GM18868 (cell line): ENCODE measurements around the gene PBLD.
"Not testable (repeated sequence)": the region's sequence is repeated elsewhere in the genome, so short reads cannot be mapped to it uniquely, and the experiment has no call there.

Experiments
- ATAC-seq: cut with Tn5 transposase; IDR thresholded peaks from one replicate; pipeline ENCODE4 v1.9.1; 2021; ENCODE audit warnings: mild to moderate bottlenecking, moderate library complexity; ENCODE audit not compliant: unreplicated experiment

The PBLD gene

DNA sequence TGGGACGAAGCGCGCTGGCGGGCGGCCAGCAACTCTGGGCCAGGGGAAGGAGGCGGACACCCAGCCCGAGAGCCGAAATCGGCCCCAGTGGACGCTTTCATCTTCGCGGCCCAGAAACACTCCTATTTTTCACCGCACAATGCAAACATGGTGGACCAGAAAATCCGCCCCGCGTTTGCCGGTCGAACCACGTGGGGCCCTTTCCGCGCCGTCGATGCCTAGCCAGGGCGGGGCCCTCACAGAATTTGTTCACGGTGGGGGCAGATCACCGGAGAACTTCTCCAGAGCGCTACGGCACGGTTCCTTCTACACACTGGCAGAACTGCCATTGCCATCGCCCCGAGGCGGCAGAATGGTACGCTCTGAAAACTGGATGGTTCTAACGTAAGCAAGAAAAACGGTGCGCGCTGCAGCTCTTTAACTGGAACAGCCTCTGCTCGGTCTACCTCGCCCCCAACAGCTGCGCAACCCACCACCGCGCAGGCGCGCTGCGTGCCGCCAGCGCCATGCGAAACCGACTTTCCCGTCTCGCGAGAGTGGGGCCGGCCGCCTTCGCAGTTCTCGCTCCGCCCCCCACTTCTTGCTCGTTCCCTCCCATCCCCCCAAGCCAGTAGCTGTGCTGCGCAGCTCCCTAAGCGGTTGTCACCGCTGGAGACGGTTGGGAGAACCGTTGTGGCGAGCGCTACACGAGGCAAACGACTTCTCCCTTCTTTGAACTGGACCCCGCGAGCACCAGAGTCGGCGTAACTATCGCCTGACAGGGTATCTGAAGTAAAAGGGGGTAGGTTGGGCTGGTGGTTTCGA is 1.1 kb downstream of the PBLD start, which contains the start of gene HNRNPH3:
Gene HNRNPH3 (plus strand): TSS at position 610 of the 804 bp plus-strand sequence. CDS start 5,158 bp downstream, outside the sequence.
- peak; percentile 81 for ATAC-seq

DNA sequence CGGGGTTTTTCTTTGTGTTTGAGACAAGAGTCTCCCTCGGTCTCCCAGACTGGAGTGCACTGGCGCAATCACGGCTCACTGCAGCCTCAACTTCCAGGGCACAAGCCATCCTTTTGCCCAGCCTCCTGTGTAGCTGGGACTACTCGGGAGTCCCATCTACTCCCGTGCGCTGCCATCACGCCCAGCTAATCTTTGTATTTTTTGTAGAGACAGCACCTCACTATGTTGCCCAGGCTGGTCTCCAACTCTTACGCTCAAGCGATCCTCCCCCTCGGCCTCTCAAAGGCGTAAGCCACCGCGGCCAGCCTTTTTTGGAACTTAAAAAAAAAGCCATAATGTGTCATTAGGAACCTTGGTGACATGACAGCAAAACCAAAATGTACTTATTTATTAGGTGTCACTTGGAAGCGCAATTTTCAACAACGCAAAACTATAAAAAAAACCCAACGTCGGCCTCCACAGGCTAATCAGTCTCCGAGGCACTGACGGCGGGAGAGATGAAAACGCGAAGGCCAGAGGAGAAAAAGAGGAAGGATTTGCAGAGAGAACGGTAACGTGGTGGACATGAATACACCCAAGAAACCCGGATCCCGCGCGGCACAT is 1.8 kb downstream of the PBLD start:
- ATAC-seq: no peak

DNA sequence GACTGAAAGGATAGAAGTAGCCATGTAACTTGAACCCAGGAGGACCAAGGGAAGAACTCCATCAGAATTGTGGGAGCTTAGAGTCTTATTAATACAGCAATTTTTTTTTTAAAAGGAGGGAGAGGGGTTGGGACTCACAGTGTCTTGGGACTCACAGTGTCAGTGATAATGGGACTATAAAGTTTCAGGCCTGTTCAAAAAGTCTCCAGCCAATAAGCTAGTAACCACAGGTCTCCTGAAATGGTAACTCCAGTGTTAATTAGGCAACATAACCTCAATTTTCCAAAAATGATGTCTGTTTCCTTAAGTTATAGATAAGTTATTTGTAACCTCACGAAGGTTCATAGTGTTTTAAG is 3.2 kb downstream of the PBLD start:
- ATAC-seq: no peak

DNA sequence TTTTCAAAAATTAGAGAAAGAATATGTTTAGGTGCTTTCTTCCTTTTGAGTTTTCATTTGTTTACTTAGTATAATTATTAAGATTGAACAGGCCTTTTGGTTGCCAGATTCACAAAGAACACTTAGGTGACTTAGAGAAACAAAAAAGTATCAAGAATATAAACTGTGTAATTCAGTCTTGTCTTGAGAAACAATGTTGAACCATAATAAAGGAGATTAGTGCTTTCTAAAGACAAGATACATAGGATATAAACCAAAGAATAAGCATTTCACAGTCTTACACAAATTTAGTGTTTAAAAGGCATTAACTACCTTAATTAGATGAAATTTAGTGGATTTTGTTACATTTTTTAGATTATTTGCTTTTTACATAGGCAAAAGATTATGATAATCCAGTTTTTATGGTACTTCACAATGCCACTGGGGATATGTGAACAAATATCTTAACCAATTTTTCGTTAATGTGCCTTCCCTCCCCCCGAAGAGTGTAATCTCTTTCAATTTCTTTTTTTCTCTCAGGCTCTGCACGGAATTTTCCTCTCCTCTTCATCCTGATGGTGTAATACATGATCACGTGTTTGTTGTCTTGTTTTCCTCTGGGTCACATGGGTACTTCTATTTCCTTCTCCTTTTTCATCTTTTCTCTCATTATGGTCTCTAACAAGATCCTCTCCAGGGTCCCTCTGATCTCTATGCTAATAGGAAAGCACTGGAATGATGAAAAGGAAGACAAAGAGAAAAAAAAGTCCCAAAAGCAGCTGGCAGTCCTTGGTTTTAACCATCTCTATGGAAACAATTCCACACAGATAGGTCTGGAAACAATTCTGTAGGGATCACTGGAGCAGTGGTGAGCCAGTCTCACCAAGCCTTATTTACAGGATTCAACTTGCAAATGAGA is 4.6 kb downstream of the PBLD start:
- ATAC-seq: no peak

DNA sequence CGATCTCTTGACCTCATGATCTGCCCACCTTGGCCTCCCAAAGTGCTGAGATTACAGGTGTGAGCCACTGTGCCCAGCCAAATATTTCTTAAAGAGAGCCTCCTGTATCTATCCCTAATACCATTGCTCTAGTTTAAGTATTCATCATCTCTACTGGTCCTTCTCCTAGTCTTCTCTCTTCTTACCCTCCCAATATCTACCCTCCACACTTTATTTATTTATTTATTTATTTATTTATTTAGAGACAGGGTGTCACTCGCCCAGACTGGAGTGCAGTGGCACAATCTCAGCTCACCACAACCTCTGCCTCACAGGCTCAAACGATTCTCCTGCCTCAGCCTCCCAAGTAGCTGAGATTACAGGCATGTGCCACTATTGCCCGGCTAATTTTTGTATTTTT is 8.3 kb downstream of the PBLD start:
- ATAC-seq: not testable (repeated sequence)

DNA sequence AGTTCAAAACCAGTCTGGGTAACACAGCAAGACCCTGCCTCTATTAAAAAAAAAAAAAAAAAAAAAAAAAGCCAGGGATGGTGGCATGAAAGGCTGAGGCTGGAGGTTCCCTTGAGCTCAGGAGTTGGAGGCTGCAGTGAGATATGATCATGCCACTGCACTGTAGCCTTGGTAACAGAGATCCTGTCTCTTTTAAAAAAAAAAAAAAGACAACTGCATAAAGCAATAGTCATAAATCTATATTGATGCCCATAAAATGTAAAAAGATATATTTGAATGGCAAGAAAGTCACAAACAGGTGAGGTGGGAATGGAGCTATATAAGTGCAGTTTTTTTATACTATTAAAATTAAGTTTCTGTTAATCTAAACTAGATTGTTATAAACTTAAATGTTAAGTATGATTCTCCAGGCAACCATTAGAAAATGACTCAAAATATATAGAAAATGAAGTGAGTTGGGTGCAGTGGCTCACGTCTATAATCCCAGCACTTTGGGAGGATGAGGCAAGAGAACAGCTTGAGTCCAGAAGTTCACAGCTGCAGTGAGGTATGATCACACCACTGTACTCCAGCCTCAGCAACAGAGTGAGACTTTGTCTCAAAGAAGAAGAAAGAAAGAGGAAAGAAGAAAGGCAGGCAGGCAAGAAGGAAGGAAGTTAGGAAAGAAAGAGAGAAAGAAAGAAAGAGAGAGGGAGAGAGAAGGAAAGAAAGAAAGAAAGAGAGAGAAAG is 14.2 kb downstream of the PBLD start:
- ATAC-seq: no peak

DNA sequence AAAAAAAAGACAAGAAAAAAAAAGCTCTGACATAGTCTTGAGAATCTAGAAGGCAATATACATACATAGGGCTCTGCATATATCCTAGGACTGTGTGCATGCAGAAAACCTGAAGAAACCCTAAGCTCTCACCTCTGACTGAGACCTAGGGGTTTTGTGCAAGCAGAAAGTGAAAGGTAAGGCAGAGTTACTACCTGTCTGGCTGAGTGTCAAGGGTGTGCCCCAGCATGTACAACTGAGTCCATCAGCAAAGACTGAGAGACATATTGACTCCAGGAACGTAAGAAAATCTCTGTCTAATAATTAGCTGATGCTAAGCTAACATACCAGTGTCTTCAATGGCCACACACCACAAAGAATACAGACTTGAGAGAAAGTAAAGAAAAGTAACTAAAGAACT is 17.1 kb downstream of the PBLD start:
- no peak for ATAC-seq

DNA sequence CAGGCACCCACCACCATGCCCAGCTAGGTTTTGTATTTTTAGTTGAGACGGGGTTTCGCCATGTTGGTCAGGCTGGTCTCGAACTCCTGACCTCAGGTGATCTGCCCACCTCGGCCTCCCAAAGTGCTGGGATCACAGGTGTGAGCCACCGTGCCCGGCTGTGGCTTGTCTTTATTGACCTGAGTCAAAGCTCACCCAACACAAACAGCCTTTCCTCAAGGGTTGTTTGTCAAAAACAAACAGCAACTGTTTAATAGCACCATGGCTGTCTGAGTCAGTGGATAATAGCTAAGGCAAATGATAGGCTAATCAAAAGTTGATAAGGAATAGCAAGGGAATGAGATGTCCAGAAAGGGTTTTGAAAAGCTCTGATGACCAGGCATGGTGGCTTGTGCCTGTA is 17.8 kb downstream of the PBLD start:
- not testable (repeated sequence) for ATAC-seq

DNA sequence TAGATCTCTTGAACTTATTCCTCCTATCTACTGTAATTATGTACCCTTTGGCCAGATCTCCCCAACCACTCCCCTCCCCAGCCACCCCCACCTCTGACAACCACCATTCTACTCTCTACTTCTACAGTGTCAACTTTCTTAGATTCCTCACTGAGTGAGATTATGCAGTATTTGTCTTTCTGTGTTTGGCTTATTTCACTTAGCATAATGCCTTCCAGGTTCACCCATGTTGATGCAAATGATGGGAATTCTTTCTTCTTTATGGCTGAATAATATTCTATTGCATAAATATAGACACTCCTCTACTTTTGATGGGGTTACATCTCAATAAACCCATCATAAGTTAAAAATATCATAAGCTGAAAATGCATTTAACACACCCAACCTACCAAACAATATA is 22.2 kb downstream of the PBLD start:
- no peak for ATAC-seq

DNA sequence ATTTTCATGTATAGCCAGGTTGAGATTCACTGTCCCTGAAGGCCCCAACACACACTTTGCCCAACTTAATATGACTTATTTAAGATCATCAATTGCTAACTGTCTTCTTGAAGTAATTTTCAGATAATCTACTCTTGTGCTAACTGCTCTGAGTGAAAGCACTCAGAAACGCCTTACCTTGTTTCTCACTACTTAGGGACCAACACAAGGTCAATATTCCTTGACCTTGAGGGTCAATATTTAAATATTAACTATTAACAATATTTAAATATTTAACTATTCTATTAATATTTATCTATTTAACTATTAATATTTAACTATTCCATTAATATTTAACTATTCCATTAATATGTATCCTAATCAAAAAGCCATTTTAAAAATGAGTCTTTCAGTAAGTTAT is 26.9 kb downstream of the PBLD start:
- ATAC-seq: no peak

DNA sequence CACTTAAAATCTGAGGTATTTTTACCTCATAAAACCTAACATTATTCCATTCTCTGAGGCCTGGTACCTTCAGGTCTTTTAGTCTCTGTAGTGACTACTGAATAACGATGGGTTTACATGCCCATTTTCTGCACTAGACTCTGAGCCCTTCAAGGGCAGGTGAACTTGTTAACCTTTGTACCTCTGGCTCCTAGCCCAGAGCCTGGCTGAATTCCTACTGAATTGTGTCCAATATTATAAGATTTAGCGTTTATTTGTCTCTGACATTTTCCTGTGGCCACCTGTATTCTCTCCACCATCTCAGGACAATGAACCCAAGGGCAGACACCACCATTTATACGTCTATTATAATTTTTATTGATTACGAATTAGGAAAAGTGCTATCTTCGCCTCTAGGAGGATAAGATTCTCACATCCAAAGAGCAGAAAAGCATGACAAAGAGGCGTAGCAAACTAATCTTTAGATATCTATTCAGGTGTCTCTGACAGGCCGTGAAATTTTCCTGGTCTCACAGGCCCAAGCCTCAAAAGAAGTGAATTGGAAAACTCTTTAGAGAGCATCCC is 28.8 kb downstream of the PBLD start:
- no peak for ATAC-seq

DNA sequence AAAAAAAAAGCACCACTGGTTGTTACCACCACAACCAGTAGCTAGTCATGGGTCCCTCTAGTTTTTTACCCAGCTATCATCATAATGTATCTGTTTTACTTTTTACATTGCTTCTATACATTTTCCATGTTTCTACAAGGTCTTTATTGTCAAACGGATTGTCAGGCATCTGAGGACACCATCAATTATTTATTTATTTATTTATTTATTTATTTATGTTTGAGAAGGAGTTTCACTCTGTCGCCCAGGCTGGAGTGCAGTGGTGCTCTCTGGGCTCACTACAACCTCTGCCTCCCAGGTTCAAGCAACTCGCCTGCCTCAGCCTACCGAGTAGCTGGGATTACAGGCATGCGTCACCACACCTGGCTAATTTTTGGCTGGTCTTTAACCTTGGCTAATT is 29.9 kb downstream of the PBLD start:
- no peak for ATAC-seq

DNA sequence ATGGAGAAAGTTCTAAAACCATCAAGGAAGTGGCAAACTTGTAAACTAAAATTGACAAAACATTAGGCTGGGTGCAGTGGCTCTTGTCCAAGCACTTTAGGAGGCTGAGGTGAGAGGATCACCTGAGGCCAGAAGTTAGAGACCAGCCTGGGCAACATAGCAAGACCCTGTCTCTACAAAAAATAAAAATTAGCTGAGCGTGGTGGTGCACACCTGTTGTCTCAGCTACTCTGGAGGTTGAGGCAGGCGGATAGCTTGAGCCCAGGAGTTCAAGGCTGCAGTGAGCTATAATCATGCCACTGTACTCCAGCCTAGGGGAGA is 30.3 kb downstream of the PBLD start:
- ATAC-seq: peak; percentile 5

DNA sequence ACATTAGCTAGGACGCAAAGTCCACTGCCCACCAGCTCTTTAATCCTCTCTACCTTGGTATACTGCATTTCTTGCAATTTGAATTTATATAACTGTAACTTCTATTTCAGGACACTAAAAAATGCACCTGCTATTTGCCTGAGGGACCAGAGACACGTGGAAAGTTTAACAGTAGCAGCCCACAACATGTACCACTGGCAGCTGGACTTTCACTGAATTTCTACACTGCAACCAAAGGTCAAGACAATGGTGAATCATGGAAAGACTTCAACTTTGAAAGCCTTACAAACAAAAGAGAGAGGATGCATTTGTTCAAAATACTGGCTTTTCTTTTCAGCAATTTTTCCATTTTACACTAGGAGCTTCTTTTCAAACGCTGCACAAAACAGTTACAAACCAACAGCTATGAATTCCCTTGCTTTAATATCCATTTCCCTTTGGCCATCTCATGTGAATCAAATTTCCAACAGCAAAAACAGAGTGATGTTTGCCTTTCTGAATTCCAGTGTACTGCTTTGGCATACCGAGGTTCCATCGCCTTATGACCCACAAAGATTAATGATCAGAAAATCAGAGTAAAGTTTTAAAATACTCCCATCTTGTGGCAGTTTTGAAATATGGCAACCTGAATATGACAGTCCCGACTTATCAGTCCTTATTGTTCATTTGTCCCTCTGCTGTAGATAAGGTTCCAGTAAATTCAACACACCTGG is 30.8 kb downstream of the PBLD start:
- peak; percentile 66 for ATAC-seq

DNA sequence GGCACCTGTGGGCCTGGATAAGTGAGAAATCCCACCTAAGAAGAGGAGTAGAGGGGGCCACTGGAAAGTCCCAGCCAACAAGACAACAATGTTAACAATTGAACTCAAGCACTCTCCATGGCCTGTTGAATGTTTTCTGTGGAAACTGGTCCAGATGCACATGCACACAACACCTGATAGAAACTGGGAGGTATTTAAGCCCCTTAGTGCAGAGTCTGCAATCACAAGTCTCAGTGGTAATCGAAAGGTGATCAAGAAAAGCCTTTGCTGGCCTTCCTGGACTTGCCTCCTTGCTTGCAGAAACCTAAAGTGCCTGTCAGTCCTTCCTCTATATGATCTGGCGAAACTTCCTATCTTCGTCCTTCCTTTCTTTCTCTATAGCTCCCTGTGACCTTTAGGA is 31.4 kb downstream of the PBLD start:
- no peak for ATAC-seq

DNA sequence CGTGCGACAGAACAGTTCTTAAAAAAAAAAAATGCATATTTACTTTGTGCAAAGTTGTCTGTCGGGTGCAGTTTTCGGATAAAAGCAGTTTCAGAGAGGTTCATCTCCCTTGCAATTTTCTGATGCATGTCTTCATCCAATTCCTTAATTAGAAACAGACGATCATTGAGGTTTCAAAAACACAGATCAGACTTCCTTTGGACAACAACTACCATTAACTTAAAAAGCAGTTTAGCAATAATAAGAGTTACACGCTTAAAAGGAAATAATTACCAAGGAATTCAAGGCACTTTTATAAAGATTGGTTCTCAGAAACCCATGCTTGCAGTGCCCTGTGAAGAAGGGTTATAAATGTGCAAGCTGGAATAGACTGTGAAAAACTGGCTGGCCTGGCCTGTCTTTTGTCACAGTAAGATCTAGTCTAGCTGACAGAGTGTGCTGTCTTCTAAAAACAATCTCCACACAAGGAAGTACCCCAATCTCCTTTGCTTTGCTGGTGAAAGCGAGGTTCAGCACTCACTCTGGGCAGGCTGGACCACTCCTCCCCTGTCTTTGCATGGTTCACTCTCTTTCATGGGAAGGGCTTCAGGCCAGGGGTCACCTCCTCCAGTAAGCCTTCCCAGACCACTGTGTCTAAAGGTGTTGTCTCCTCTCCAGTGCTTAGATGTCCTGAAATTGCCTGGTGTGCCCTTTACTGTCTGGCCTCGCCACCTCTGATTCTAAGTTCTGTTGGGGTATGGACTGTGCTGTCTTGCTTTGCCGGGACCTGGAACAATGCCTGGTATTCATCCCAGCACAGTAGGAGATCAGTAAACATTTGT is 35.7 kb downstream of the PBLD start:
- ATAC-seq: no peak

DNA sequence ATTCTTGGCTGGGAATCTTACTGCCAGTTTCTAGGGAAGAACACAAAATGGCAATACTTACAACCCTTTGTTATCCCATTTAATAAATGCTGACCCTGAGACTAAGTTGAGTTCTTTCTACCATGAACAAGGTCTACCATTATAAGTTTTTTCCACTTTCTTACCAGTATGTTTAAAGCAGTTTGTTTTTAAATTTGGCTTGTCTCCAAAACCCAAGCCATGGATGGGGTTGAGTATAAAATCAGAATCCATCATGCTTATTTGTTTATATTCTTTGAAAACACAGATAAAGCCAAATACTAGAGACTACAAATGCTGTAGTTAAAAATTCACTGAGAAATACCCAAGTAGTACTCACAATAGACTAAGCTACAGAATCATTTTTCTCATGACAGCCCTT is 42.0 kb downstream of the PBLD start:
- ATAC-seq: no peak

DNA sequence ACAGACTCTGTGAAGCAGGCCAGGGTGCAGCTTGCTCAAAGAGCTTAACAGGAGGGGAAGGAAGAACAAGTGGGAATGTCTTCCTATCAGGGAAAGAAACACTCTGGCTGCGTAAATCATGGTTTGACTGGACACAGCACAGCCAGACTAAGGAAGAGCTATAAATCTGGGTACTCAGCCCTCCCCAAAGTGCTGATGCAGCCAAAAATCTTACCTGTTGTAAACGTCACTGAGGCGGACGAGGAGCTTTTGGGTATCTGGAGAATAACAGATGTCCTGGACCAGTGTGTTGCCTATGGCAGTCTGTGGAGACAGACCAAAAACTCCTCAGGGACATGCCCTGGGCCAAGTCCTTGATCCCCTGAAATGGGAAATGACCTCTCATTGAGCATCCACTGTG is 44.0 kb downstream of the PBLD start:
- no peak for ATAC-seq
